ENCODE results near the gene LIN7B.

The LIN7B gene

DNA sequence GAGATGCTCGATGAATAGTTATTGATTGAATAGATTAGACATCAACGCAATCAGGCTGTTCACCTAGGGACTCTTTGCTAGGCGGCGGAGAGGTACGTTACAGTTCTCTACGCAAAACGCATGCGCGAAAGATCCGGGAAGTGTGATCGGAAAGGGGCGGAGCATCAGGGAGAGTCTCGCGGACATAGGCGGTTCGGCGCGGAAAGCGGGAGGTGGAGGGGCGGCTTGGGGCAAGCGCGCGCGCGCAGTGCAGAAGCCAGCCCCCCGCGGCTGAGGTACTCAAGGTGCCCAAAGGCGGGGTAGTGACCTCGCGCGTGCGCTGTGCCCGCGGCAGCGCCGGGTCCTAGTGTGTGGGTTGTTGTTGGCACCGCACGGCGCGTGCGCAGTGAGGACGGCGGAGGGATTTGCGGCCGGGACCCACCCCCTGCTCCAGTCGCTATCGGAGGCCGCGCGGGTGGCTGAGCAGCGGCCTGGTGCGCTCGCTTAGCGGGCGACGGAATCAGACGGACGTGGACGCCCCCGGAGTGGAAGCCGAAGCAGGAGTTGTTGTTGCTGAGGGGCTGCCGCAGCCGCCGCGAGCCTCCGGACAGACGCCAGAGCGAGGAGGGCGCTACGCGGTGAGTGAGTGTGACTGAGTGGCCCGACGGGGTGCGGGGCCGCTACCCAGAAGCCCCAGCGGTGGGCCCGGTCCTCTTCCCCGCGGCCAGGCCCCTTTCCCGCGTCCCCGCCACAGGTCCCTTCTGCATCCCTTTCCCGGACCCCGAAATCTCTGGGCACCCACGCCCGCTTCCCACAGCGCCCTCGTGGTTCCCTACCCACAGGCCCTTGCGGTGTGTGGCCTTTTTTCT is 28.9 kb upstream of the LIN7B start, which contains the start of gene SNRNP70:
Gene SNRNP70, plus strand, starts transcription at position 432 of the 848 bp plus-strand sequence. CDS start 964 bp downstream, outside the sequence.
- in situ Hi-C loops (cut with HindIII; ENCODE audit: low sequenced_read_pairs), result no loop called here
- H3K4me3 ChIP-seq (ENCODE audit: low read depth, low read length), result peak within 1 kb of the TSS; percentile 89
- peak; percentile 100 for DNase-seq (ENCODE audit: low read depth, low spot score)
- TF ChIP-seq, protein P1, sequence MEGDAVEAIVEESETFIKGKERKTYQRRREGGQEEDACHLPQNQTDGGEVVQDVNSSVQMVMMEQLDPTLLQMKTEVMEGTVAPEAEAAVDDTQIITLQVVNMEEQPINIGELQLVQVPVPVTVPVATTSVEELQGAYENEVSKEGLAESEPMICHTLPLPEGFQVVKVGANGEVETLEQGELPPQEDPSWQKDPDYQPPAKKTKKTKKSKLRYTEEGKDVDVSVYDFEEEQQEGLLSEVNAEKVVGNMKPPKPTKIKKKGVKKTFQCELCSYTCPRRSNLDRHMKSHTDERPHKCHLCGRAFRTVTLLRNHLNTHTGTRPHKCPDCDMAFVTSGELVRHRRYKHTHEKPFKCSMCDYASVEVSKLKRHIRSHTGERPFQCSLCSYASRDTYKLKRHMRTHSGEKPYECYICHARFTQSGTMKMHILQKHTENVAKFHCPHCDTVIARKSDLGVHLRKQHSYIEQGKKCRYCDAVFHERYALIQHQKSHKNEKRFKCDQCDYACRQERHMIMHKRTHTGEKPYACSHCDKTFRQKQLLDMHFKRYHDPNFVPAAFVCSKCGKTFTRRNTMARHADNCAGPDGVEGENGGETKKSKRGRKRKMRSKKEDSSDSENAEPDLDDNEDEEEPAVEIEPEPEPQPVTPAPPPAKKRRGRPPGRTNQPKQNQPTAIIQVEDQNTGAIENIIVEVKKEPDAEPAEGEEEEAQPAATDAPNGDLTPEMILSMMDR (IDR thresholded peaks at IDR 0.05; ENCODE audit: low read depth, low read length), result no peak

DNA sequence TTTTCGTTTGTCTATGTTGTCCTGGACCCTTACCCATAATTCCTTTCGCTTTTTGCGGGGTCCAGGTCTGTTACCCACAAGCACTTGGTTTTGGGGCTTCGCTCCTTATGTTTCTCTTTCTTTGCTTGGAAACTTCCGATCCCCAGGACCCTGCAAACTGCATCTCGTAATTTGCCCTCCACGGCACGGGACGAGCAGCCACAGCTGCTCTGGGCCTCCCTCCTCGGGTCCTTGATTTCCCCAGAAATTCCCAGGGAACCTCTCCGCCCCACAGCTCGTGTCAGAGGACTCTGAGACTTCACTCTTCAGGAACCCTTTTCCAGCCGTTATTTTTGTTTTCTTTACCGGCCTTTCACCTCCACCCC is 28.3 kb upstream of the LIN7B start:
- no peak for DNase-seq (ENCODE audit: low read depth, low spot score)
- TF ChIP-seq, protein P1 (IDR thresholded peaks at IDR 0.05; ENCODE audit: low read depth, low read length), result no peak
- H3K4me3 ChIP-seq (ENCODE audit: low read depth, low read length), result peak overlapping the region; percentile 89
- in situ Hi-C loops (cut with HindIII; ENCODE audit: low sequenced_read_pairs), result no loop called here

DNA sequence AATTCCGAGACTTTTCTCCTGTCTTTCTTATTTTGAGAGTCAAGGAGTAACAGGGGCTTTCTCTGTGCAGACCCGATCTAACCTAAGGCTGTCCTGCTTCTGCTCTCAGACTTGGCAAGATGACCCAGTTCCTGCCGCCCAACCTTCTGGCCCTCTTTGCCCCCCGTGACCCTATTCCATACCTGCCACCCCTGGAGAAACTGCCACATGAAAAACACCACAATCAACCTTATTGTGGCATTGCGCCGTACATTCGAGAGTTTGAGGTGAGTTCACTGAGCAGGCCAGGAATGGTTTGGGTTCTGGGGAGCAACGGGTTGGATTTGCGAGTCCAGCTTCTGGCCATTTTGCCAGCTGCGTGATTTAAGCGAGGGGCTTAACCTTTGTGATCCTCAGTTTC is 27.9 kb upstream of the LIN7B start:
- in situ Hi-C loops (cut with HindIII; ENCODE audit: low sequenced_read_pairs), result no loop called here
- DNase-seq (ENCODE audit: low read depth, low spot score), result no peak
- H3K4me3 ChIP-seq (ENCODE audit: low read depth, low read length), result peak overlapping the region; percentile 89
- TF ChIP-seq, protein P1 (IDR thresholded peaks at IDR 0.05; ENCODE audit: low read depth, low read length), result no peak

DNA sequence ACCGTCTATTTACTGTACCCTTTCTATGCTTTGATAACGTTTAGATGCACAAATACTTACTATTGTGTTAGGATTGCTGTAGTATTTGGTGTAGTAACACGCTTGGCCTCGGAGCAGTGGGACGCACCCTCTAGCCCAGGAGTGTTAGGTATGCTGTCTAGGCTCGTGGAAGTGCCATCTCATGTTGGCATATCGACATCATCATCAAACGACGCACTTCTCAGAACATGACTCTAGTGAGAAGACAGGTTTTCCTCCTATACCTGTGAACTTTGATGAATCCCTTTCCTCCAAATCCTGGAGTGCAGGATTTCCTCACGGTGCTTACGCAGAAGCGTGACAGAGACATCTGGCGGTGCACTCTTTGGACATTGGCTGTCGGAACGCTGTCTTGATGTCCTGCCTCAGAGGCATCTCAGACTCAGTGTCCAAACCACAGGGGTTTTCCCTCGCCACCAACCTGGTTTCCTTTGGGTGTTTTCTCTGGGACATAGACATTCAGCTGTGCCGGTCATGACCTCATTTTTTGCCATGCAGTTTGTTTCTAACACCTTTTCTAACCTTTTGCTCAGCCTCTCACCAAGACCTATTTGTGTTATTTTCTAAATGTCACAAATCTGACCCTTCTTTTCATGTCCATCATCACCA is 22.7 kb upstream of the LIN7B start:
- in situ Hi-C loops (cut with HindIII; ENCODE audit: low sequenced_read_pairs), result no loop called here
- DNase-seq (ENCODE audit: low read depth, low spot score), result no peak
- H3K4me3 ChIP-seq (ENCODE audit: low read depth, low read length), result no peak overlapping the region
- TF ChIP-seq, protein P1 (IDR thresholded peaks at IDR 0.05; ENCODE audit: low read depth, low read length), result no peak

DNA sequence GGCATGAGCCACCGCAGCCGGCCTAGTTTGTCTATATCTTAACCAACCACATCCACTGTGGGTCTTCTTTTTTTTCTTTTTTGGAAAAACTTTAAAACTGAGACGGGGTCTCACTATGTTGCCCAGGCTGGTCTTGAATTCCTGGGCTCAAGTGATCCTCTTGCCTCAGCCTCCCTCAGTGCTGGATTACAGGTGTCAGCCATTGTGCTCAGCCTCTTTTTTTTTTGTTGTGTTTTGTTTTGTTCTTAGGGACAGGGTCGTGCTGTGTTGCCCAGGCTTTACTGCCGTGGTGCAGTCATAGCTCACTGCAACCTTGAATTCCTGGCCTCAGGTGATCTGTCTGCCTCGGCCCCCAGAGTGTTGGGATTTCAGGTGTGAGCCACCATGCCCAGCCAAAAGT is 21.5 kb upstream of the LIN7B start:
- DNase-seq (ENCODE audit: low read depth, low spot score), result no peak
- in situ Hi-C loops (cut with HindIII; ENCODE audit: low sequenced_read_pairs), result no loop called here
- TF ChIP-seq, protein P1 (IDR thresholded peaks at IDR 0.05; ENCODE audit: low read depth, low read length), result no peak
- no peak overlapping the region for H3K4me3 ChIP-seq (ENCODE audit: low read depth, low read length)

DNA sequence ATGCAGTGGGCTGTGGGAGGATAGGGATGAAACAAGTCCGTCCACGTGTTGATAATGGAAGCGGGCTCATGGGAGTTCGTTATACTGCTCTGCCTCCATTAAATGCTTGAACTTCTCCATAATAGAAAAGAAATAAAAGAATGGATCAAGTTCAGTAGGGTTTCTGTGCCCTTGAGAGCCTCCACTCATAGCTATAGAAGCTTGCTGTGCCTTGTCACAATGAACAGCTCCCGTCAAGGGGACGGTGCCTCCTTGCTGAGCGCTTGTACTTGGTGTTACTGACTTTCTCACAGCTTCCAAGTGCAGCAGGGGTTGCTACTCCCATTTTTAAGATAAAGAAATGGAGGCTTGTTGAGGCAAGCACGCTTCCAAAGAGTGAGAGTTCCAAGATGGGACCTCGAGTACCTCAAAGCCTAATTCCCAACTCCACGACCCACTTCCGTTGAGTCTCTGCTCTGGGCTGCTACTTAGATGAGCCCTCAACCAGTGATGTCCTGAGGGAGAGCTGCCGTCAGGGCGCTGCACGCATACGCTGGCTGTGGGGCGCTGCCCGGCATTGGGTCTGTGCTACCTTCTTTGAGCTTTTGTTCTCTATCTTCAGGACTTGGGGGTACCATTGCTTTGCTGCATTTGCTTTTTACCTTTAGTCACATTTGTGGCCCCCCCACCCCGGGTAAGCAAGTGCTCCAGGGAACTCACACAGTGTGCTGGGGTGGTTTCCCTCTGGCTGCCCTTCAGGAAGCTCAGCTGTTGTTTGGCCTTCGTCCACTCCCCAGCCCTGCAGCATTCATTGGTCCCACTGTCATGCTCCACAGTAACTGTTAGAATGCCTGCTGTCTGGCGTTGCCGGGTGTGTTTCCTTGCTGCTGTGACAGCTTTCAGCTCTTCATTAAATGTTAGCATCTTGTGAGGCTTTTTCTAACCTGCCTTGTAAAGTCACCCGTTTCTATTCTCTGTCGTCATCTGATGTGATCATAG is 19.4 kb upstream of the LIN7B start:
- in situ Hi-C loops (cut with HindIII; ENCODE audit: low sequenced_read_pairs), result no loop called here
- DNase-seq (ENCODE audit: low read depth, low spot score), result no peak
- H3K4me3 ChIP-seq (ENCODE audit: low read depth, low read length), result no peak overlapping the region
- TF ChIP-seq, protein P1 (IDR thresholded peaks at IDR 0.05; ENCODE audit: low read depth, low read length), result no peak

Data from astrocyte of the spinal cord (primary cell).